Aorta (tissue), 5 donors: ENCODE measurements around the gene GPR17. TPM values are rescaled to one million over a fixed set of nuclear protein-coding genes. Genes with fewer than 3 reads are reported as not detected.

Experiments
- ATAC-seq: fragments of 200-7000 bp; cut with Tn5 transposase; one replicate; pipeline ENCODE4 v1.9.1; 2022; ENCODE audit warnings: moderate library complexity; ENCODE audit not compliant: low FRiP score
- DNase-seq, 2 donors: peaks; one replicate each; pipeline ENCODE4 v3.0.0-alpha.2; 2020
- H3K27ac ChIP-seq, 2 donors: one replicate each; pipeline ENCODE4 v1.5.1; 2013; ENCODE audit warnings: low read length in 2 of 2, mild to moderate bottlenecking in 2 of 2, moderate library complexity in 2 of 2, control low read depth in 1 of 2, inconsistent platforms in 1 of 2, low read depth in 1 of 2
- H3K27me3 ChIP-seq, 2 donors: one replicate each; pipeline ENCODE4 v1.6.1; 2013; ENCODE audit warnings: control low read depth in 1 of 2, low read length in 1 of 2, mild to moderate bottlenecking in 1 of 2, moderate library complexity in 1 of 2; ENCODE audit not compliant: insufficient read depth in 2 of 2, control insufficient read depth in 1 of 2
- H3K36me3 ChIP-seq, 2 donors: one replicate each; pipeline ENCODE4 v1.6.1; 2013; ENCODE audit warnings: control low read depth in 1 of 2, low read length in 1 of 2, mild to moderate bottlenecking in 1 of 2; ENCODE audit not compliant: insufficient read depth in 2 of 2, control insufficient read depth in 1 of 2
- H3K4me1 ChIP-seq, 2 donors: one replicate each; pipeline ENCODE4 v1.6.1; 2013; ENCODE audit warnings: low read length in 2 of 2, control low read depth in 1 of 2, mild to moderate bottlenecking in 1 of 2, moderate library complexity in 1 of 2; ENCODE audit not compliant: insufficient read depth in 2 of 2, control insufficient read depth in 1 of 2
- H3K4me3 ChIP-seq, 2 donors: one replicate each; pipeline ENCODE4 v1.5.1; 2013; ENCODE audit warnings: low read length in 2 of 2, control low read depth in 1 of 2, mild to moderate bottlenecking in 1 of 2
- H3K9me3 ChIP-seq: one replicate; pipeline ENCODE4 v1.6.1; 2013; ENCODE audit warnings: mild to moderate bottlenecking, low read length; ENCODE audit not compliant: control insufficient read depth
- WGBS, 2 donors: extraction: QIAGEN DNeasy Blood & Tissue Kit; methylation state at CpG; one replicate each; pipeline ENCODE4 v1.1.7; 2013; 5-methylcytosine and 5-hydroxymethylcytosine counted together
- intact Hi-C, 2 donors: fragments of 100-400 bp; cut with DNase I; formaldehyde crosslinking; loops; one replicate each; pipeline versions ENCODE4 v1.14.2 to v1.15.0; 2022
- polyA plus RNA-seq, 2 donors: library from polyadenylated mRNA; stranded (reverse); fragments of 200-250 nt; gene quantifications; one replicate each; pipeline ENCODE4 v1.2.3, GENCODE V29; 2013
- total RNA-seq, 2 donors: library from RNA; stranded (reverse); fragmentation: NEBNext Ultra II Directional; extraction: Animal tissue kit (Norgen Biotek cat#: 25700); gene quantifications; one replicate each; pipeline ENCODE4 v1.2.1, GENCODE V29; 2021
- donor health status: healthy with polysubstance abuse.
- donor health status: Bipolar disorder and iron deficiency.
- donor health status: DM: no; HTN: no; CAD: no.
- donor health status: DM: no; HTN: no; CAD: no.
- donor health status: DM: yes; HTN: yes; CAD: no.

GPR17 gene
- total and polyA plus RNA-seq, 4 donors, result 0.16 to 3.7 (median 0.63) TPM; not detected in 1

GRCh38 chr2:127653421-127654083 lies 7.6 kb downstream of the GPR17 start:
- H3K9me3 ChIP-seq, result no peaks in the 10 kb centered on the region
- intact Hi-C loops, result loop anchor here in 1 of 2 donors (5.0 kb wide), 2 partner anchors 44 to 136 kb away; no protein-coding TSS in a partner anchor
- H3K27me3 ChIP-seq, result no peaks in the 10 kb centered on the region
- no peak for ATAC-seq
- DNase-seq, result peak in 1 of 2 donors; percentile 43
- 76 to 82% methylated on average over 16 of the region's 16 CpGs for WGBS, 2 donors
- H3K4me3 ChIP-seq, result no peak overlapping the region
- no peaks in the 10 kb centered on the region for H3K4me1 ChIP-seq
- no peak overlapping the region for H3K27ac ChIP-seq
- peaks cover 0 to 5% of the 10 kb centered on the region in 2 donors for H3K36me3 ChIP-seq

GRCh38 chr2:127654084-127654837 lies 8.3 kb downstream of the GPR17 start:
- intact Hi-C loops, result loop anchor here in 1 of 2 donors (5.0 kb wide), 2 partner anchors 43 to 137 kb away; no protein-coding TSS in a partner anchor

GRCh38 chr2:127654838-127655175 lies 8.9 kb downstream of the GPR17 start:
- intact Hi-C loops, result loop anchor here in 1 of 2 donors (5.0 kb wide), 2 partner anchors 42 to 138 kb away; no protein-coding TSS in a partner anchor
- no peaks in the 10 kb centered on the region for H3K9me3 ChIP-seq
- no peak overlapping the region for H3K4me3 ChIP-seq
- WGBS, 2 donors, result 85 to 90% methylated on average over 8 of the region's 8 CpGs
- peak in 1 of 2 donors; percentile 27 for DNase-seq
- no peak overlapping the region for H3K27ac ChIP-seq
- H3K27me3 ChIP-seq, result no peaks in the 10 kb centered on the region
- H3K4me1 ChIP-seq, result no peaks in the 10 kb centered on the region
- peaks cover 0 to 5% of the 10 kb centered on the region in 2 donors for H3K36me3 ChIP-seq
- ATAC-seq, result no peak

More at GRCh38 chr2:127654084-127654837, 8.3 kb downstream of the GPR17 start:
- DNase-seq (peak in 1 of 2 donors; percentile 31), ATAC-seq (no peak)
- WGBS, 2 donors, result 90% methylated on average over 24 of the region's 24 CpGs
- H3K4me1 ChIP-seq, result no peaks in the 10 kb centered on the region
- H3K4me3 ChIP-seq, result no peak overlapping the region
- H3K27ac ChIP-seq, result no peak overlapping the region
- H3K9me3 ChIP-seq, result no peaks in the 10 kb centered on the region
- peaks cover 0 to 5% of the 10 kb centered on the region in 2 donors for H3K36me3 ChIP-seq
- no peaks in the 10 kb centered on the region for H3K27me3 ChIP-seq

DNA sequence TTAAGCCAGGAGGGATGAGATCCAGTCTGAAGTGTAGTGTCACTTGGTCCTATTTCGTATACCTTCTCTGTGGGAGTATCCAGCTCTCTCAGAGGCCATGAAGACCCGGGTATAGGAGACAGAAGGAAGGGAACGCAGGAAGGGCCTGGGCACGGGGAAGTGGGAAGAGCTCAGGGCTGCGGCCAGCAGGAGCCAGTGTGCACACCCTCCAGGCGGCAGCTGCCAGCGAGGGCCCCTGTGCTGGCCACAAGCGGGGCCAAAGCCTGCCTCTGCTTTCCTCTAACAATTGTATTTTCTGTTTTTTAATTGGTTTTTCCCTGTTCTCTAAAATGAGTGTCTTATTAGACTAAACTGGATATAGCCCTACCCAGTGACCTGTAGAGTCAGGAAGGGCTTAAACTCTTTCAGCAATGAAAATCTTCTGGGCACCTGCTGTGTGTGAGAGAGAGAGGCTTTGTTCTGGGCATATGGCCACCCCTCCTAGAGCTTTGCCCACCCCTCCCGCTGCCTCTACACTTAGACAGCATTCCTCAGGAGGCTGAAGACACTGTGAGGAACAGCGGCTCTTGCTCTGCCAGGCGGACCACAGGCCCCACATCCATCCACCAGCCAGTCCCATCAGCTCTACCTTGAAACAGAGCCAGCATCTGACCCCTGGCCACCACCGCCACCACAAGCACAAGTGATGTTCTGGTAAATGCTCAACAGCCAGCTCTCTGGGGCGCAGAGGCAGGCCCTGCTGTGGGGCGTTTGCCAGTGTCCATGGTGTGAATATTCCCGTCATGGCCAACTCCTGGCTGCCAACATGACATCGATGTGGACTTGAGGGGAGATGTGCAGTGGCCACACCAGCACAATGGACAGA lies 9.5 kb downstream of the GPR17 start:
- peak in 1 of 2 donors; percentile 38 for DNase-seq
- H3K4me3 ChIP-seq, result no peak overlapping the region

GRCh38 chr2:127656569-127657231 lies 10.7 kb downstream of the GPR17 start:
- no peak overlapping the region for H3K27ac ChIP-seq
- H3K27me3 ChIP-seq, result no peaks in the 10 kb centered on the region
- ATAC-seq (no peak), DNase-seq (peak in 1 of 2 donors; percentile 30)
- no peaks in the 10 kb centered on the region for H3K9me3 ChIP-seq
- H3K4me3 ChIP-seq, result no peak overlapping the region
- no peaks in the 10 kb centered on the region for H3K4me1 ChIP-seq
- H3K36me3 ChIP-seq, result peaks cover 0 to 2% of the 10 kb centered on the region in 2 donors
- 90% methylated on average over 15 of the region's 15 CpGs for WGBS, 2 donors
- intact Hi-C loops, result no loop called here

More for the DNA sequence above, 9.5 kb downstream of the GPR17 start:
- H3K9me3 ChIP-seq, result no peaks in the 10 kb centered on the region
- no peak for ATAC-seq
- H3K36me3 ChIP-seq, result peaks cover 0 to 5% of the 10 kb centered on the region in 2 donors
- intact Hi-C loops, result no loop called here
- 75 to 78% methylated on average over 16 of the region's 16 CpGs for WGBS, 2 donors
- H3K27ac ChIP-seq, result no peak overlapping the region
- H3K27me3 ChIP-seq, result no peaks in the 10 kb centered on the region
- no peaks in the 10 kb centered on the region for H3K4me1 ChIP-seq

GRCh38 chr2:127657232-127657595 lies 11.3 kb downstream of the GPR17 start:
- Histone ChIP-seq H3K36me3 (peaks cover 0 to 2% of the 10 kb centered on the region in 2 donors), H3K4me1 (no peaks in the 10 kb centered on the region)
- no peak for ATAC-seq

GRCh38 chr2:127658146-127658545 lies 12.2 kb downstream of the GPR17 start:
- WGBS, 2 donors, result 77 to 79% methylated on average over 6 of the region's 6 CpGs
- intact Hi-C loops, result no loop called here
- no peak for ATAC-seq
- Histone ChIP-seq H3K4me1 (no peaks in the 10 kb centered on the region), H3K36me3 (peaks cover 0 to 2% of the 10 kb centered on the region in 2 donors), H3K4me3 (no peak overlapping the region), H3K27ac (no peak overlapping the region), H3K27me3 (no peaks in the 10 kb centered on the region), H3K9me3 (no peaks in the 10 kb centered on the region)
- DNase-seq, result peak in 1 of 2 donors; percentile 44

More at GRCh38 chr2:127657232-127657595, 11.3 kb downstream of the GPR17 start:
- intact Hi-C loops, result no loop called here
- peak; percentile 37 to 63 for DNase-seq
- 85 to 90% methylated on average over 17 of the region's 17 CpGs for WGBS, 2 donors
- H3K4me3 ChIP-seq, result no peak overlapping the region
- no peaks in the 10 kb centered on the region for H3K27me3 ChIP-seq
- H3K27ac ChIP-seq, result no peak overlapping the region
- no peaks in the 10 kb centered on the region for H3K9me3 ChIP-seq
